Stimulated activated CD8-positive, alpha-beta memory T cell treated with anti-CD3 and anti-CD28 coated beads, Interleukin-15, amount 100 ng/mL, for 4 hours (primary cell): ENCODE results near the gene PPP2R5B.

Experiments used
- DNase-seq, 2 donors: peaks; one replicate each; pipeline ENCODE4 v3.0.0-alpha.2; 2020; ENCODE audit warnings: low read depth in 2 of 2

Gene PPP2R5B

GRCh38 chr11:64908766-64909165 is 15.7 kb upstream of the PPP2R5B start:
- DNase-seq: no peak

GRCh38 chr11:64909653-64910343 is 14.7 kb upstream of the PPP2R5B start:
- DNase-seq: no peak

DNA sequence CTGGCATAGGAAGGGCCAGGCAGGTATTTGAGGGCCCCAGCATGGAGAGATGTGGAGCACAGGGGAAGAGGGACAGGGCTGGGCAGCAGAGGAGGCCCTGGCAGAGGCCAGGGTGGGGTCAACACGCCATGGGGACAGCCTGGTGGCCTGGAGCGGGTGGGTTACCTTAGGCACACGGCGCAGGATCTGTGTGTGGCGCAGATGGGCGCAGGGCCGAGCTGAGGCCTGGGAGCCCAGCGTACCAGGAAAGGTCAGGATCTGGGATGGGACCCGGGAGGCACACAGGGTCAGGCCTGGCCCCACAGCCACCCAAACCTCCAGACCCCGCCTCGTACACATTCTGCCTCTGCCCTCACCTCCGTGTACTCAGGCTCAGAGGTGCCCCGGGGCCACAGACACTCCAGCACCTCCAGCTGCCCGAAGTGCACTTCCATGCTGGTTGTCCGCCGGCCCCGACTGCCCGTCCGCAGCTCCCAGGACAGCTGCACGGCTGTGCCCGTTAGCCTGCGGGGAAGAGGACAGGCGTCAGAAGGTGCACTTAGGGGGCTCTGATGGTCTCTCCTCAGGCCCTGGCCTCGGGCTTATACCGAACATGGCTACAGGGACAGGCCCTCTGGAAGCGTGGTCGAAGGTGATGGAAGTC is 13.9 kb upstream of the PPP2R5B start:
- no peak for DNase-seq

- no peak for DNase-seq
These were observed 13.3 kb upstream of the PPP2R5B start for GRCh38 chr11:64911142-64911541.

- no peak for DNase-seq
These were observed 12.8 kb upstream of the PPP2R5B start for GRCh38 chr11:64911689-64912088.

DNA sequence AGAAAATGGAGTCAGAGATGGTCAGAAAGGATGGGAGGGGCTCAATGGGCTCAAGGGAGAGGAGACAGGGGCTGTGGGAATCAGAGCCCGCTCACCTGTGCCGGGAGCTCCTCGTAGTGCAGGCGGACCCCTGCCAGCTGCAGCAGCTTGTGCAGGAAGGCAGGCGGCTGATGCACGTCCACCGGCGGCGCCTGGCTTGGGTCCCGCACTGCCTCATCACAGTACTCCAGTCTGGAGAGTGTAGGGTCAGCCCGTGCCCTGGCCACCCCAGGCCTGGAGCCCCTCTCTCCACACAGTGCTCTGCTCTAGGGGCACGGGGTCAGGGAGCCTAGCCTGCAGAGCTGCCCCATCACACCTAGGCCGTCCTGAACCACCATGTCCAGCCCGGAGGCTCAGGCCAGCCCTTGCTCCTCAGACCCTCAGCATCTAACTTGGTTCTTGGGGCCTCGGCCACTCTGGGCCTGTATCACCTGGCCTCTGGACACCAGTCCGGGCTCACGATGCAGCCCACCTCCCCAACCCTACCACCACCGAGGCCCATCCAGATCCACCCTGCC is 11.2 kb upstream of the PPP2R5B start:
- DNase-seq: no peak

DNA sequence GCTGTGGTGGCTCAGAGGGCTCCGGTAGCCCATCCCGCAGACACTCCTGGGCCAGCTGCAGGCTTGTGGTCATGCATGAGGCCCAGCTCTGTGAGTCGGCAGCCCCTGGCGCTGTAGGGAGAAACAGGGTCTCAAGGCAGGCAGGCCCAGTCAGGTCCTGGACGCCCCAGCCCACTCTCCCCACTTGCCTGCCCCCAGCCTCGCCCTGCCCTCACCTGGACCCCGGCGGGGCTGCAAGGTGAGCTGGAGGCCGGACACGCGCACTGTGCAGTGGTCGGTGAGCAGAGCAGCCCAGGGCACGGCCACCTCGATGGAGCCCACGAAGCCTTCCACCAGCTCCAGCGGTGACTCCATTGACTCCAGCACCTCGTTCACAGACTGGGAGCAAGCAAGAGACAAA is 10.4 kb upstream of the PPP2R5B start:
- DNase-seq: no peak

GRCh38 chr11:64915376-64915887 is 9.1 kb upstream of the PPP2R5B start:
- DNase-seq: no peak

DNA sequence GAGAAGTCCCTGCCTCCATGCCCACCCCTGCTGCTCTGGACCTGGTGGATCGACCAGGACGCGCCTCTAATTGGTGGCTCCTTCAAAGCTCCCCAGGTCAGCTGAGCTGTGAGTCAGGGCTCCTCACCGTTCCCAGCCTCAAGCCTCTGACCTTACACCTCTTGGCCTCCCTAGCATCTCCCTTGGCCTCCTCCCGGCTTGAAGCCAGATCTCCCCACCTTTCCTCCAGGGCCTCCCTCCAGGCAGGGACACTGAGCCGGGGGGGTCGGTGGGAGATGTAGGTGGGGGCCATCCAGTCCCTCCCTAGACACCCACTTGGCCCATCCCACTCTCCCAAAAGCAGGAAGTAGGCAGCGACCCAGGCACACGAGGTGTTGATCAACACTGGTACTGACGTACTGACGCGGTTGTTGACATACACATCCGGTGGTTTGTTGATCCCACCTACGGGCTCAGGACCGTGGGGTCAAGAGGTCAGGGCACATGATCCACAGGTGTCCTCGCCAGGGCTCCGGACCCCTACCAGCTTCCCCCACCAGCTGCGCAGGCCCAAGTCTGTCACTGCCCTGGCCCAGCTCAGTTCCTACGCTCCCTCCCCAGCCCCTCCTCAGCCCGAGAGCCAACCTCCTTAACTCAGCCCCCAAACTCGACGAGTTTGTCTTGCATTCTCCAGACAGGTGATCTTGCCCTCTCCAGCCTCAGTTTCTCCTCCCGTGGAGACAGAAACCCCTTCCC is 8.3 kb upstream of the PPP2R5B start:
- DNase-seq: peak in 1 of 2 donors; percentile 16

DNA sequence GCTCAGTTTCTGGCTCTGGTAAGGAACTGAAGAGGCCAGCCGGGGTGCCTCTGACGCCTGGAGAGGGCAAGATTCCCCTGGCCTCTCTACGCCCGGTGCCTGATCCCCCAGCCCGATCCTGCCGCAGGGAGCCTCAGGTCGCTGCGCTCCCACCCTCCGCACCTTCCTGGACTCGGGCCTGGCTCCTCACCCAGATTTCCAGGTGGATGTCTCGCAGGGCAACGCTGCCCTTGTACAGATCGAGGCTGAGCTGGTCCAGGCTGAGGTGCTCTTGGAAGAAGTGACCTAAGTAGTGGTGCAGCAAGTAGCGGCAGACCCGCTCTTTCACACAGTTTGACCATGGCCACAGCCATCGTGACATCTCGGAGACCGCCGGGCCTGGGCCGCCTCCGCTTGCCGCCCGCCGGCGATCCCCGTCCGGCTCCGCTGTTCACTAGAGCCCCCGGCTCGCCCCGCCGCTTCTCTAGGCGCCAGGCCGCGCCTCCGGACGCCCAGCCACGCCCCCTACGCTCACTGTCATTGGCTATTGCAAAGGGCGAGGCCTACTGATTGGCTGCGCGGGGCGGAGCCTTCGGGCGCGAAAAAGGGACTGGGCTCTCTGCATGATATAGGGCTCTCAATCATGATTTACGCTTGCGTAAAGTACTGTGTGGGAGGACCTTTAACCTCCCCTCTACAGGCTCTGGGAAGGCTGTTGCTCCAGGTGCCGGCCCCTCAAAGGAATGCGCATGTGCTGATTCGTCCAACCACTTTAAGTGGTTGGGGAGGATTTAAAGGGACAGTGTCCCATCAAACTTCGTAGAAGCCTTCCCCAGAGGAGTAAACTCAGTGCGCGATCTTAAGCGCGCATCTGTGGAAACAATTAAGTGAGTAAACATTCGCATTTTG is 7.5 kb upstream of the PPP2R5B start, which contains the start of gene ATG2A:
TSS of gene ATG2A (minus strand) at position 435 of the 888 bp plus-strand sequence. CDS start at position 361, 74 bp downstream.
- peak; percentile 94 to 97 for DNase-seq

DNA sequence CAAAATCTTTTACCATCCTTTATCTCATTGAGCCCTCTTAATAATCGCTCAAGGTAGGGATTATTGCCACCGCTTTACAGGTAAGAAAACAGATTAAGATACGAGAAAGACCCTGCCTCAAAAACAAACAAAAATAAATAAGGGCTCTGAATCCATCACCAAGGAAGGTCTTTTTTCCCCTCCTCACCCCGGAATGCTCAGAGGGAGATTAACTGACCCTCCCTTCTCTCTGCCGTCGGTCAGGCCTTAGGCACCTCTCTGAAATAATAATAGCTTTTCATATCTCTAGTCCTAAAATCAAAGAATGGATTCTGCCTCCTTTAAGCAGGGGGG is 6.9 kb upstream of the PPP2R5B start:
- DNase-seq: no peak

DNA sequence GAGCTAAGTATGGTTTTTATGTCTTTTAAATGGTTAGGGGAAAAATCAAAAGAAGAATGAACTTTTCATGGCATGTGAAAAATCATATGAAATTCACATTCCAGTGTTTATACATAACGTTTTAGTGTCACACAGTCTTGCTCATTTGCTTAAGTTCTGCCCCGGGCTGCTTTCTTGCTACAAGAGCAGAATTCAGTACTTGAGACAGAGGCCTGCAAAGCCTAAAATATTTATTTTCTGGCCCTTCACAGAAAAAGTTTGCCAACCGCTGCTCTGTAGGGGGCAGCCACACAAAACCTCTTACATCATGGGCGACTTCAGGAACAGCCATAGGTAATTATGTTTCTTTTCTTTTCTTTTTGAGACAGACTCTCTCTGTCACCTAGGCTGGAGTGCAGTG is 6.5 kb upstream of the PPP2R5B start:
- DNase-seq: no peak

GRCh38 chr11:64919627-64920026 is 4.9 kb upstream of the PPP2R5B start:
- no peak for DNase-seq

DNA sequence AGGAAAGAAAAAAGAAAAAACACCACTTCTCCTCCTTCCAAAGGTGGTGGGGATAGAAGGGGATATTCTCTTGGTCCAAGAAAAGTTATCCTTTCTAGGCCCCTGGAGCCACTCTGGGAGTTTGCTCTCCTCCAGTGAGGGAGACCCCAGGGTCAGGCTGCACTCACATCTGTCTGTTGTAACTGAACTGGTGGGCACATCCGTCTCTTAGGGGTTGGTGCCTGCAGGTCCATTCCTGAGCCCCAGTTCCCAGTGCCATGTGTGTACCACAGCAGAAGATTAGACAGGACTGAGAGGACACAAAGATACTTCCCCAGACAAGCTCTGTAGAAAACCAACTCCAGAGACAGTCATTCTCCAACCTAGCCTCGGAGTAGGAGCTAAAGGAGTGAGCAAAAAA is 4.4 kb upstream of the PPP2R5B start:
- no peak for DNase-seq

GRCh38 chr11:64921384-64921783 is 3.1 kb upstream of the PPP2R5B start:
- DNase-seq: no peak

GRCh38 chr11:64923151-64923661 is 1.3 kb upstream of the PPP2R5B start:
- DNase-seq: no peak

- DNase-seq: no peak
These were observed 408 bp downstream of the PPP2R5B start for GRCh38 chr11:64924910-64925284.

GRCh38 chr11:64925536-64926436 is 1.3 kb downstream of the PPP2R5B start:
- DNase-seq: no peak

GRCh38 chr11:64926689-64927088 is 2.2 kb downstream of the PPP2R5B start:
- DNase-seq: no peak

DNA sequence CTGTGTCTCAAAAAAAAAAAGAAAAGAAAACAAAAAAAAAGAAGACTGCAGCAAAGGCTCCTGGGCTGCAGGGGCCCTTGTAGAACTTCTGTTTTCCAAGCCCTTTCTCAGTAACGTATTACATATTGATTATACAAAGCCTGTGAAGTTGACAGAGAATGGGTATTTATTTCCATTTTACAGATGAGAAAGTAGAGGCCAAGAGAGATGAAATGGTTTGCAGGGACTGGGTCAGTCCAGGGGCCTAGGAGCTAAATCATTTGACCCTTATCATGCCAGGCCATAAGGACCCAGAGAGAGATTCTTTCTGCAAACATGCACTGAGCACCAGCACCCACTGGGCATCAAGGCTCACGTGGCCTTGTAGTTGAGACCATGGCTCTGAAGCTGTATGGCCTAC is 4.5 kb downstream of the PPP2R5B start:
- DNase-seq: no peak
